A549 treated with ZK216348 at 1 μM for 4 hours (cell line): ENCODE results near the gene PTK6. TPM values are rescaled to one million over a fixed set of nuclear protein-coding genes. Genes with fewer than 3 reads are reported as not detected.

Experiments used
- total RNA-seq: library from RNA; stranded (reverse); fragments of 200-300 nt; extraction: Qiagen RNA extraction; gene quantifications from 5 replicates; pipeline ENCODE4 v1.2.3, GENCODE V29; 2022; ENCODE audit warnings: low read depth

Gene PTK6
- total RNA-seq = 2.4 to 4.1 TPM (median 3.6 TPM) in 5 replicates

GRCh38 chr20:63536997-63537524, at the start of gene PTK6:
PTK6 (minus strand) TSS chr20:63537376; CDS start chr20:63537314, 62 bp downstream.

GRCh38 chr20:63574156-63574828, 37.1 kb upstream of the PTK6 start, which contains the start of gene HELZ2:
HELZ2 (minus strand) TSS chr20:63574239; CDS start chr20:63572385, 1,854 bp downstream.

GRCh38 chr20:63553933-63554290, 16.7 kb upstream of the PTK6 start, which contains the start of gene FNDC11:
FNDC11 (plus strand) TSS chr20:63554159; CDS start chr20:63555664, 1,505 bp downstream.

GRCh38 chr20:63547725-63548480, 10.7 kb upstream of the PTK6 start, which contains the start of gene SRMS:
SRMS (minus strand) TSS chr20:63547749; CDS start chr20:63547463, 286 bp downstream.

GRCh38 chr20:63520504-63520933, 16.7 kb downstream of the PTK6 start, which contains the start of gene PPDPF:
PPDPF (plus strand) TSS chr20:63520765; CDS start chr20:63521309, 544 bp downstream.

GRCh38 chr20:63498960-63499337, 38.2 kb downstream of the PTK6 start, which contains the start of gene EEF1A2:
EEF1A2 (minus strand) TSS chr20:63499083; CDS start chr20:63497763, 1,320 bp downstream.

Other genes starting within 250 kb of the PTK6 start
- 0.47 to 1.3 TPM (median 0.83 TPM) in 5 replicates for gene COL20A1, start 244.2 kb downstream of the PTK6 start, total RNA-seq
- 0.06 to 0.63 TPM (median 0.45 TPM) in 5 replicates for gene CHRNA4, start 176.0 kb downstream of the PTK6 start, total RNA-seq
- 0.39 to 0.87 TPM (median 0.57 TPM) in 5 replicates for gene KCNQ2, start 64.7 kb downstream of the PTK6 start, total RNA-seq
- gene EEF1A2, start 38.3 kb downstream of the PTK6 start, total RNA-seq = 112 to 179 TPM (median 154 TPM) in 5 replicates
- gene PPDPF, start 16.6 kb downstream of the PTK6 start, total RNA-seq = 267 to 353 TPM (median 326 TPM) in 5 replicates
- gene SRMS, start 10.4 kb upstream of the PTK6 start, total RNA-seq = 0.18 to 0.22 TPM in 2 of 5 replicates, not detected in the others
- 0.09 to 0.42 TPM (median 0.22 TPM) in 4 of 5 replicates, not detected in the other for gene FNDC11, start 16.8 kb upstream of the PTK6 start, total RNA-seq
- 9.6 to 20.8 TPM (median 14.8 TPM) in 5 replicates for gene HELZ2, start 36.9 kb upstream of the PTK6 start, total RNA-seq
- gene GMEB2, start 89.7 kb upstream of the PTK6 start, total RNA-seq = 6.7 to 11.3 TPM (median 10.8 TPM) in 5 replicates
- gene STMN3, start 116.0 kb upstream of the PTK6 start, total RNA-seq = 5.8 to 10.6 TPM (median 10.1 TPM) in 5 replicates
- gene RTEL1, start 120.9 kb upstream of the PTK6 start, total RNA-seq = 2.7 to 9.2 TPM (median 7.3 TPM) in 5 replicates
- gene TNFRSF6B, start 159.3 kb upstream of the PTK6 start, total RNA-seq = 0.33 to 1.4 TPM (median 0.86 TPM) in 5 replicates
- gene ARFRP1, start 170.6 kb upstream of the PTK6 start, total RNA-seq = 21.8 to 43.0 TPM (median 37.6 TPM) in 5 replicates
- 17.8 to 32.7 TPM (median 28.5 TPM) in 5 replicates for gene ZGPAT, start 170.7 kb upstream of the PTK6 start, total RNA-seq
- gene LIME1, start 199.3 kb upstream of the PTK6 start, total RNA-seq = 2.5 to 13.1 TPM (median 10.7 TPM) in 5 replicates
- 51.4 to 112 TPM (median 99.3 TPM) in 5 replicates for gene SLC2A4RG, start 202.4 kb upstream of the PTK6 start, total RNA-seq